Neural progenitor cell (in vitro differentiated cells): ENCODE results near the gene DAB2.

ENCODE experiments used
- CTCF ChIP-seq: fragments of 200-600 bp; sonication (generic); IDR thresholded peaks from 2 replicates; pipeline ENCODE4 v1.5.1; 2017; ENCODE audit warnings: antibody characterized with exemption, mild to moderate bottlenecking
- EZH2 ChIP-seq: fragments of 200-600 bp; sonication (generic); IDR thresholded peaks from 2 replicates; pipeline ENCODE4 v1.6.1; 2017; ENCODE audit warnings: antibody characterized with exemption, mild to moderate bottlenecking, moderate library complexity

- TF ChIP-seq CTCF (no peak), EZH2 (no peak)
Measured at GRCh38 chr5:39363217-39363616, 61.6 kb downstream of the DAB2 start.
